Activated T-helper 17 cell treated with anti-CD3 and anti-CD28 coated beads, Interleukin-2, amount 50 U/mL, for 72 hours (primary cell): Measurements from ENCODE around the gene SV2C. TPM values are rescaled to one million over a fixed set of nuclear protein-coding genes. Genes with fewer than 3 reads are reported as not detected.
"Not testable (repeated sequence)": the region's sequence is repeated elsewhere in the genome, so short reads cannot be mapped to it uniquely, and the experiment has no call there.

Experiments
- ATAC-seq: fragments of 150-1000 bp; cut with Tn5 transposase; replicated peaks from 2 replicates; pipeline ENCODE4 v1.10.0; 2021; ENCODE audit warnings: mild to moderate bottlenecking, moderate library complexity
- H3K27ac Mint-ChIP-seq: one replicate; pipeline ENCODE4 v1.8.0; 2022; ENCODE audit warnings: mixed read lengths
- H3K27me3 Mint-ChIP-seq: one replicate; pipeline ENCODE4 v1.8.0; 2022; ENCODE audit warnings: mixed read lengths
- H3K36me3 Mint-ChIP-seq: one replicate; pipeline ENCODE4 v1.8.0; 2022; ENCODE audit warnings: low read depth, mild to moderate bottlenecking, mixed read lengths
- H3K4me1 Mint-ChIP-seq: one replicate; pipeline ENCODE4 v1.8.0; 2022; ENCODE audit warnings: mixed read lengths
- H3K4me3 Mint-ChIP-seq: one replicate; pipeline ENCODE4 v1.8.0; 2022; ENCODE audit warnings: mild to moderate bottlenecking, mixed read lengths
- H3K9me3 Mint-ChIP-seq: one replicate; pipeline ENCODE4 v1.8.0; 2022; ENCODE audit warnings: mixed read lengths
- total RNA-seq, 2 donors: library from RNA; stranded (reverse); gene quantifications; one replicate each; pipeline ENCODE4 v1.2.3, GENCODE V29; 2022

SV2C gene
- total RNA-seq, 2 donors from 2014 or later = 0.13 to 0.45 TPM

DNA sequence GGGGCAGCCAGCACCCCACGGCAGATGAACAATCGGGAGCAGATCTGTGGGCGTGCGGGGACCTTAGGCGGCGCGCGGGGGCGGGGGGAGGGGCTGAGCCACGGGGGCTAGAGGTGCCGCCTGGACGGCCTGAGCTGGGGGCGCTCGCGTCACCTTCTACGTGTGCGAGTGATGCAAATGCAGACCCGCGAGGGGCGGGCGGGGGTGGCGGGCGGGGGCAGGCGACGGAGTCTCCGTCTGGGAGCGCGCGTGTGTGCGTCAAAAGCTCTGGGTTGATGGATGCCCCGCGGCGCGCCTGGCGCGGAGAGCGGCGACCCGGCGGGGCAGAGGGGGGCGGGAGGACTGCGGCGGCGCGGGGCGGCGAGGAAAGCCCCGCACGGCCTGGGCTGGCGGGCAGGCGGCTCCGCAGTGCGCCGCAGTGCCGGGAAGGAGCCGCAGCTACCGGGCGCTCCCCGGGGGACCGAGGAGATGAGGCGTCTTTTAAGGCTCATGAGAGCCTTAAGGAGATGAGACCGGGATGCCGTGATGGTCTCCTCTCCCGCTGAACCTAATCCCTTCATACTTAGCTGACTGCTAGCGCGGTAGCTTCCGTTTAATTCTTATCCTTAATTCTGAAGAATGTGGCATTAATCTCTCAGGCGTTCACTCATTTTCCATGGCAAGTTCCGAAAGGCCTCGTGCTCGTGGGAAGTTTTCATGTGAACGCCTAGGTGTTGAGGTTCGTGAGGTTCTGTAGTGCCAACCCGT, 1.5 kb downstream of the SV2C start:
- Mint-ChIP-seq H3K27me3 (peaks cover 53% of the 10 kb centered on the region), H3K36me3 (no peaks in the 10 kb centered on the region), H3K4me1 (peaks cover 5% of the 10 kb centered on the region), H3K27ac (no peak overlapping the region), H3K9me3 (no peaks in the 10 kb centered on the region), H3K4me3 (peak overlapping the region; percentile 81)
- no peak for ATAC-seq

DNA sequence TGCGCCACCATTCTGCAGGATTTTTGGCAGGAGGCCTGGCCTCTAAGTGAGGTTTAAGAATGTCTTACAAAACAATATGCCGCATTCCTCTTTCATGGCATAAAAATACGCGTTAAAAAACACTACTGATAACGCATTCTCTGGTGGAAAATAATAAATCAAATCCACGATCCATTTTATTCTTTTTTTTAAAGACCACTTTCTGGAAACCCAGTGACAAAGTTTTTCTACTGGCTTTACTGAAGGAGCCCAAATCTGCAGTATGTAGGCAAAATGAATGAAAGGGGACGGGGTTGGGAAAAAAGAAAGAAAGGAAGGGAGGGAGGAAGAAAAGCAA, 2.0 kb downstream of the SV2C start:
- H3K9me3 Mint-ChIP-seq = no peaks in the 10 kb centered on the region
- no peaks in the 10 kb centered on the region for H3K36me3 Mint-ChIP-seq
- no peak for ATAC-seq
- H3K27me3 Mint-ChIP-seq = peaks cover 49% of the 10 kb centered on the region
- H3K4me1 Mint-ChIP-seq = peaks cover 5% of the 10 kb centered on the region
- H3K27ac Mint-ChIP-seq = no peak overlapping the region
- peak overlapping the region; percentile 62 for H3K4me3 Mint-ChIP-seq

DNA sequence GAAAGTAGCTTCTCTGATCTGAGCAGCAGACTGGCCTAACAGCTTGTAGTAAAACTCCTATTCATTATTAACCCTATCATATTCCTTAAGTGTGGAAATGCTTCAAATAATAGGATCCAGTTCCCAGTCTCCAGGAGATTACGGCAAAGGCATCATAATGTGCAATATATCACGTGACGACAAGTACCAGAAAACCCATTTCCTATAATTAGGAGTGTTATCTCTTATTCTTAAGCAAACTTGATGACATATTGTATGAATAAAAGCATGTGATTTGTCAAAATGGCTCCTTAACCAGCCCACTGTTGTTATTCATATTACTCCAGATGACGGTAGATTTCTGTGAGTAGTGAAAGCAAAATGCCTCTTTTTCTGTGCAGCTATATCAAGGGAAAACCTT, 2.9 kb downstream of the SV2C start:
- Mint-ChIP-seq H3K4me3 (peak overlapping the region; percentile 62), H3K36me3 (no peaks in the 10 kb centered on the region), H3K9me3 (no peaks in the 10 kb centered on the region), H3K27me3 (peaks cover 43% of the 10 kb centered on the region), H3K27ac (no peak overlapping the region), H3K4me1 (peaks cover 5% of the 10 kb centered on the region)
- no peak for ATAC-seq

DNA sequence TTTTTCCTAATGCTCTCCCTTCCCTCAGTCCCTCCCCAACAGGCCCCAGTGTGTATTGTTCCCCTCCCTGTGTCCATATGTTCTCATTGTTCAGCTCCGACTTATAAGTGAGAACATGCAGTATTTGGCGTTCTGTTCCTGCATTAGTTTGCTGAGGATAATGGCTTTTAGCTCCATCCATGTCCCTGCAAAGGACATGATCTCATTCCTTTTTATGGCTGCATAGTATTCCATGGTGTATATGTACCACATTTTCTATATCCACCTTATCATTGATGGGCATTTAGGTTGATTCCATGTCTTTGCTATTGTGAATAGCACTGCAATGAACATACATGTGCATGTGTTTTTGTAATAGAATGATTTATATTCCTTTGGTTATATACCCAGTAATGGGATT, 6.0 kb downstream of the SV2C start:
- not testable (repeated sequence) for ATAC-seq, H3K4me1 Mint-ChIP-seq, H3K9me3 Mint-ChIP-seq, H3K4me3 Mint-ChIP-seq, H3K36me3 Mint-ChIP-seq, H3K27ac Mint-ChIP-seq
- H3K27me3 Mint-ChIP-seq = peaks cover 30% of the 10 kb centered on the region

DNA sequence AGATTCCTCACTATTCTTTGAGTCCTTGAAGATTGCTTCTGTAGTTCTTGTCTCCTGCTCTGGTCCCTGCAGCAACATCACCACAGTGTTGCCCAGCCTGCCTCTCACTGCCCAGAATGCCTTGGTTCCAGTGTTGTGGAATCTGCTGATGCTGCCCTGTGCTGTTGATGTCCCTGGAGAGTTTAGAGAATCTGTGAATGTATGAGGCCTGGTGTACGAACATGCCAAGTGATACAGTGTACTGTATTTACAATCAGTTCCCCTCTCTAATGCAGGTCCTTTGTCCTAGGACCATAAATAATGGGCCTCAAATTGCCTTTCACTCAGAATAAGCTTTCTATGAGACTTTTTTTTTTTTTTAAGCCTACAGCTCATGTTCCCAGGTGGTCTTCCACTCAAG, 8.2 kb downstream of the SV2C start:
- no peak for ATAC-seq
- H3K4me1 Mint-ChIP-seq = no peaks in the 10 kb centered on the region
- H3K4me3 Mint-ChIP-seq = no peak overlapping the region
- peaks cover 18% of the 10 kb centered on the region for H3K27me3 Mint-ChIP-seq
- H3K27ac Mint-ChIP-seq = no peak overlapping the region
- no peaks in the 10 kb centered on the region for H3K9me3 Mint-ChIP-seq
- no peaks in the 10 kb centered on the region for H3K36me3 Mint-ChIP-seq

DNA sequence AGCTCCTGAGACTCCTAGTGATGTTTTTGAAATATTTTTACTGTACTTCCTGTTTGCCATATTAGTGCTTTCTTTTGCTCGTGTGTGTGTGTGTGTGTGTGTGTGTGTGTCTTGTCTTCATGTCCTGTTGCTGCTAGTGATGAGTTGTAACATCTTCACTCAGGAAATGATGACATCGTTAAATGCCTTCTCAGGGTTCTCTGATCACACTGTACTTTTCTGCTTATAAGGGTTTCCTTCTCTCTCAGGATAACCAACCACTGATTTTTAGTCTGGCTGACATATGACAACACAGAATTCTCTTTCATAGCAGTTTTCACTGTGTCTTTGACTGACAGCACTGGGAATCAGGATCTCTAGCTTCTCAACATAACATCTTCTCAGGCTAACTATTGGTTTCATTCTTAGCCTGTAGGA, 16.1 kb downstream of the SV2C start:
- Mint-ChIP-seq H3K4me1 (peaks cover 9% of the 10 kb centered on the region), H3K4me3 (peak overlapping the region; percentile 49), H3K9me3 (no peaks in the 10 kb centered on the region), H3K27ac (peak overlapping the region; percentile 5), H3K36me3 (no peaks in the 10 kb centered on the region), H3K27me3 (peaks cover 9% of the 10 kb centered on the region)
- ATAC-seq = peak; percentile 94

DNA sequence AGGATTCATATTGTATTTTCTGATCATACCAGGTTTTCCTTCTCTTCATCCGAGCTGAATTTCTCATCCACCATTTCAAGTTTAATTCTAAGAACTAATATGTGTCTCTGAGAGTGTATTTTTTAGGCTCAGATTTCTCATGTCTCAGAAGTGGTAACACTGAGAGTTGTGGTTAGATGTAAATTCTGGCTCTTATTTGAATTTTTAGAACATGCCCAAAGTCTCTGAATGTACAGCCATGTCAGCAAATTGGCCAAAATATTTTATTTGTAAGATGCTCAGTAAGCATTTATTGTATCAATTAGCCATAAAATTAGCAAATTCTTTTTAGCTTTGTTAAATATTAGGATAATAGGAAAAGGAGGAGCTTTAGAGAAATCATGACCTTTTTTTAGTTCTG, 16.6 kb downstream of the SV2C start:
- ATAC-seq = peak; percentile 66
- peak overlapping the region; percentile 49 for H3K4me3 Mint-ChIP-seq
- H3K9me3 Mint-ChIP-seq = no peaks in the 10 kb centered on the region
- H3K27ac Mint-ChIP-seq = peak overlapping the region; percentile 5
- H3K27me3 Mint-ChIP-seq = peaks cover 13% of the 10 kb centered on the region
- no peaks in the 10 kb centered on the region for H3K36me3 Mint-ChIP-seq
- peaks cover 9% of the 10 kb centered on the region for H3K4me1 Mint-ChIP-seq

DNA sequence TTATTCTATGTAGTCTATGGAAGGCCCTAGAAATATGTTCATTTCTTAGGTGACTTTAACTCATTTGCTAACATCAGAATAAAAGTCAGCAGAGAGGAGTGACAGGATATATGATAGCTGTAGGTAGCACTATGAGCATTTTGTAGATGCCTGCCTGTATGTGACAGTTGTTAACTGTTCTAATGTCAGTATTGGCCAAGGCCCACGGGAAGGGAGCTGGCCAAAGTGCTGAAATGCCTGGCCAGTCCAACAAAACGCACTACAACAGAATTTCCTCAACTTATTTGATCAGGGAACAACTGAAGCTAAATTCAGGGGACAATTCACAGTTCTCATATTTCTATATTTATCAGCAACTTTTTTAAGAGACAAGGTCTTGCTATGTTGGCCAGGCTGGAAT, 20.8 kb downstream of the SV2C start:
- ATAC-seq = no peak
- H3K27me3 Mint-ChIP-seq = peaks cover 29% of the 10 kb centered on the region
- H3K4me3 Mint-ChIP-seq = no peak overlapping the region
- peaks cover 4% of the 10 kb centered on the region for H3K9me3 Mint-ChIP-seq
- H3K27ac Mint-ChIP-seq = no peak overlapping the region
- H3K36me3 Mint-ChIP-seq = no peaks in the 10 kb centered on the region
- peaks cover 18% of the 10 kb centered on the region for H3K4me1 Mint-ChIP-seq

DNA sequence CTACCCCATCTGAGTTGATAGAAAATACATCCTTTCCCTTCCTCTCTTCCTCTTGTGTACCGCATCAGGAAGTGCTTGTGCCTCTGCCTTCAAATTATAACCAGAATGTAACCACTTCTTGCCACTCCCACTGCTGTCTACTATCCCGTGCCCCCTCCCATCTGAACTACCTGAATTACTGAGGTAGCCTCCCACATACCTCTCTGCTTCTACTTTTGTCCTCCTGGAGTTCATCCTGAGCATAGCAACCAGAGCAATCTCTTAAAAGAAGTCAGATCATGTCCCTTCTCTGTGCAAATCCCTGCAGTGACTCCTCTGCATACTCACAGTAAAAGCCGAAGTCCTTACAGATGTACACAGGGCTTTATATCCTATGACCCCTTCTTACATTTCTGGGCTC, 23.0 kb downstream of the SV2C start:
- H3K4me1 Mint-ChIP-seq = peaks cover 11% of the 10 kb centered on the region
- peaks cover 4% of the 10 kb centered on the region for H3K9me3 Mint-ChIP-seq
- ATAC-seq = no peak
- H3K36me3 Mint-ChIP-seq = no peaks in the 10 kb centered on the region
- H3K27ac Mint-ChIP-seq = no peak overlapping the region
- H3K4me3 Mint-ChIP-seq = no peak overlapping the region
- peaks cover 36% of the 10 kb centered on the region for H3K27me3 Mint-ChIP-seq

DNA sequence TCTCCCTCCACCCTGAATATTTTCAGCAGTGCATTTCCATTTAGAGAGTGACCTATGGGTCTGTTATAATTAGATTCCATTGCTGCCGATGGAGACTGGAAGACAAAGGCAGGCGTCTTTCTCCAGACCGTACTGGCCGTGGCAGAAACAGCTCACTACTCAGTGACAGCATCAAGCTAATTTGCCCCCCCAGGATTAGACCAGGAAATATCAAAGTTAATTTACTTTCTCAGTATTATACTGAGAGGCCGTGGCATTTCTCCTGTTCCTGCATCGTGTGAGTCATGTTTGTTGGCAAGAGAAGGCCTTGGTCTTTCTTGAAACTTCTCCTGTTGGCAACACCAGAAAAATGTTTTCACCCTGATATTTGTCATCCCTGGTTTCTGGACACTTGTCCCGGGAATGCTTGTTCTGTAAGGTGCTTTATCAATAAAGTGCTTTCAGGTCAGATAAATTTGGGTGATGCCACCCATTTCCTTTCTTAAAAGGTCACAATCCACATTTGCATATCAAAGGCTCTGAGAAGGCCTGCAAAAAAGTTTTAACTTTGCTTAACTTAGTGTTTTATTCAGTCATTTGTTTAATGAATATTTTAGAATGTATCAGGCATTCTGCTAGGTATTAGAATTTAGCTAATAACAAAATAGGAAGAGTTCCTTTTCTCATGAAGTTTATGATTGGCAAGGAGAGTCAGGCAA, 28.4 kb downstream of the SV2C start:
- H3K9me3 Mint-ChIP-seq = no peaks in the 10 kb centered on the region
- H3K4me1 Mint-ChIP-seq = peaks cover 7% of the 10 kb centered on the region
- no peak overlapping the region for H3K27ac Mint-ChIP-seq
- ATAC-seq = no peak
- no peaks in the 10 kb centered on the region for H3K36me3 Mint-ChIP-seq
- peaks cover 28% of the 10 kb centered on the region for H3K27me3 Mint-ChIP-seq
- H3K4me3 Mint-ChIP-seq = no peak overlapping the region

DNA sequence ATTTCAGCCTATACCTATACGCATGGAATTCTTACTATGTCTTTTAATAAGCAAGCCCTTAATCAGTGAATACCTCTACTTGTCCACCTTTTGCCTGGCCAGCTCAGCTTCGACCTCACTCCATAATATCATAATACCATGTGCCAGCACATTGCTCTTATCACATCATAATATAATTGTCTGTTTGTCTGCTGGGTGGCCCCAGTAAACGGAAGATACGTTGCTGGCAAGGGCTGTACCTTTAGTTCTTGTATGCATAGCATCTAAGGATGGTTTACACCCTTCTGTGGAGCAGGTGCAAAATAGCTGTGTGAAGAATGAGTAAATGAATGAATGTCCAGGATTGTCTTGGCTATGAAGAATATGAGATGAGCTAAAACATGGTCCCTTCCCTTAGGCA, 29.9 kb downstream of the SV2C start:
- Mint-ChIP-seq H3K9me3 (no peaks in the 10 kb centered on the region), H3K27me3 (peaks cover 27% of the 10 kb centered on the region), H3K4me1 (peaks cover 5% of the 10 kb centered on the region), H3K36me3 (no peaks in the 10 kb centered on the region), H3K27ac (no peak overlapping the region), H3K4me3 (no peak overlapping the region)
- no peak for ATAC-seq

DNA sequence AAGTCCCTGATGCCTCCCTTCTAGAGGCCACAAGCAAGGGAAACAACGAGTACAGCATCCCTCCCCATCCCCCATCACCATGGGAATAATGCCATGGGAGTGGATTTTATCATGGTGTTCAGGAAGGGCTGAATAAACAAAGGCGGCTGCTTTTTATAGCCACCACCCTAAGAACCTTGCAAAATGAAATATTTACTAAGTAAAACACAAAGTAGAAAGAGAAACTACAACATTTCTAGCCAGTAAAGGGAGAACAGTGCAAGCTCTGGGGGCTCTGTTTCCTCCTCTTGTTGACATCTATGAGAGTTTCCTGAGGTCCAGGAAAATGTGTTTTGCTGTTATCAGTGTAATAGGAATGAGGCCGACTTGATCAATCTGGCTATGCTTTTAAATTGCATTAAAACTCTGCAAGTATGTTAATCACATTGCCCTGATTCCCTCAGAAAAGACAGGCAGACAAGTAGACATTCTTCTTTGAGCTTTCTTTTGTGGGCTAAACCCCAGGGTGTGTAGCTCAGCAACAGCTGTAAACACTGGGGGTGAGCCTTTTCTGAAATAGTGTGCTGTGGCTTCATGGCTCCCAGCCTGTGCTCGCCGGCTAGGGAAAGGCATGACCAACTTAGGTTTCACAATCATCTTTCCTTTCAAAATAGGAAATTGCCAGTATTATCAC, 31.1 kb downstream of the SV2C start:
- no peak overlapping the region for H3K4me3 Mint-ChIP-seq
- ATAC-seq = no peak
- no peaks in the 10 kb centered on the region for H3K36me3 Mint-ChIP-seq
- no peak overlapping the region for H3K27ac Mint-ChIP-seq
- no peaks in the 10 kb centered on the region for H3K9me3 Mint-ChIP-seq
- H3K27me3 Mint-ChIP-seq = peaks cover 31% of the 10 kb centered on the region
- peaks cover 5% of the 10 kb centered on the region for H3K4me1 Mint-ChIP-seq

DNA sequence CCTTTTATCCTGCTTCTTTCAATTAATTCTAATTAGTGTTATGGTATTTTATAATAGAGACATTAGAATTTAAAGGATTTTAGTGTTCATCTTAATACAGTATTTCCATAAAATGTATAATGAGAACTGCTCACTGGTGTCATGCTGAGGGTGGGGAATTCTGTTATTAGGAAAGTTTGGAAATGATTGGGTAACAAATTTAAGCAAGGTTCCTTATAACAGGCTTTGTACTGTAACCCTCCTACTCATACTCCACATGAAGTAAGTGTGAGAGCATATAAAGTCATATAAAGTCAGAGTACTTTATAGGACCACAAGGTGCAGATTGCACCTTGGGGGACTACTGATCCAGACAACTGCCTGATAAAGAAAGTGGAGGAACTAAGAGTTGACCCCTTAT, 42.2 kb downstream of the SV2C start:
- Mint-ChIP-seq H3K4me1 (no peaks in the 10 kb centered on the region), H3K9me3 (no peaks in the 10 kb centered on the region), H3K27ac (no peak overlapping the region), H3K27me3 (peaks cover 20% of the 10 kb centered on the region), H3K36me3 (no peaks in the 10 kb centered on the region), H3K4me3 (no peak overlapping the region)
- no peak for ATAC-seq

DNA sequence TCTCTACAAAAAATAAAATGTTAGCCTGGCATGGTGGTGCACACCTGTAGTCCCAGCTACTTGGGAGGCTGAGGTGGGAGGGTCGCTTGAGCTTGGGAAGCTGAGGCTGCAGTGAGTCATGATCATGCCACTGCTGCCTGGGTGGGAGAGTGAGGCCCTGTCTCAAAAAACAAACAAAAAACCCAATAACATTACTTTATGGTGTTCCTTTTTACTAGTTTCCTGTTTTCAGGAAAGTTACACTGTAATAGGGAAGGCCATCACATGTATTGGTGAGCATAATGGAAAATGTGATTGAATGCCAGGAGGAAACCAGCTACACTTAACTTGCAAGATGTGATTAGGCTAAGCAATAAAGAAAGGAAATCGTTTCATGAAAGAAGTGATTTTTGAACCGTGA, 42.7 kb downstream of the SV2C start:
- H3K9me3 Mint-ChIP-seq = no peaks in the 10 kb centered on the region
- H3K27ac Mint-ChIP-seq = peak overlapping the region; percentile 22
- no peak for ATAC-seq
- H3K4me1 Mint-ChIP-seq = no peaks in the 10 kb centered on the region
- H3K36me3 Mint-ChIP-seq = no peaks in the 10 kb centered on the region
- no peak overlapping the region for H3K4me3 Mint-ChIP-seq
- H3K27me3 Mint-ChIP-seq = peaks cover 25% of the 10 kb centered on the region

DNA sequence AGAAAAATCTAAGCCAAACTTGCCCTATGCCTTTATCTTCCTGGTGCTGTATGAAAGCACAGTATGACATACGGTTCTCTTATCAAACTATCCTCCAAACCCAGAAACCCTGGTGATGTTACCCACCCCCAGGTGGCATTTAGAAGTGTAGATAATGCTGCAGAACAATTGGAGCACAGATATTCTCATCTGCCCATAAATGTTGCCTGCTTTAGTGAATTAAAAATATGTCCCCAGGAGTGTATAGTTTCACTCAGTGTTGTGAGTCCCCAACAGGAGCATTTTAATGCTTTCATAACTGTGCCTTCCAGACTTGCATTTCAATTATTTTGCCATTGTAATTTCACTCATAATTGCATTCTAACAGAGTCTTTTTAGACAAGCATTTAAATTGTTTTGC, 50.8 kb downstream of the SV2C start:
- H3K9me3 Mint-ChIP-seq = no peaks in the 10 kb centered on the region
- no peak overlapping the region for H3K4me3 Mint-ChIP-seq
- H3K36me3 Mint-ChIP-seq = no peaks in the 10 kb centered on the region
- no peaks in the 10 kb centered on the region for H3K4me1 Mint-ChIP-seq
- H3K27me3 Mint-ChIP-seq = peaks cover 14% of the 10 kb centered on the region
- ATAC-seq = no peak
- no peak overlapping the region for H3K27ac Mint-ChIP-seq
